HCT116 (cell line): ENCODE measurements around the gene ADRA2A. TPM values are rescaled to one million over a fixed set of nuclear protein-coding genes. Genes with fewer than 3 reads are reported as not detected.

Experiments used
- ATAC-seq: fragments of 200-7000 bp; cut with Tn5 transposase; 2 replicates; pipeline ENCODE4 v1.9.1; 2020; ENCODE audit warnings: mild to moderate bottlenecking, moderate library complexity
- BruUV-seq: library from RNA; stranded (reverse); fragments of 400-500 nt; replicated peaks from 2 replicates; lab custom pipeline; 2021; lab: Mats Ljungman, UMichigan
- CTCF ChIA-PET: fragments of 300-600 bp; sonication (Branson Sonifier 250); formaldehyde crosslinking; loops from one replicate; lab custom pipeline; 2021; ENCODE audit warnings: antibody characterized with exemption; lab: Charles Lee
- POLR2A ChIA-PET: fragments of 300-600, 350-600 bp; sonication (Branson Sonifier 250); formaldehyde crosslinking; loops from one replicate; lab custom pipeline; 2021; ENCODE audit warnings: antibody characterized with exemption; lab: Charles Lee
- RAD21 ChIA-PET, 2 experiments: fragments of 300-600 bp; sonication (Branson Sonifier 250); formaldehyde crosslinking; loops; one replicate each; lab custom pipeline; 2023; ENCODE audit warnings: low total read pairs in 2 of 2; ENCODE audit not compliant: uncharacterized antibody in 2 of 2, unreplicated experiment in 2 of 2, low non-redundant PET in 1 of 2; lab: Charles Lee
- DNase-seq: peaks from one replicate; pipeline ENCODE4 v3.0.0-alpha.2; 2010; ENCODE audit warnings: low read depth, low spot score
- H2AFZ ChIP-seq: fragments of 200-600 bp; shearing (Covaris generic), sonication (generic); 2 replicates; pipeline ENCODE4 v1.6.1; 2017; ENCODE audit warnings: low read depth, mixed run types, mixed read lengths, antibody characterized with exemption, low read length; ENCODE audit not compliant: poor library complexity, severe bottlenecking
- H3K27ac ChIP-seq: 2 replicates; pipeline ENCODE4 v1.5.1; 2012; ENCODE audit warnings: low read depth, low read length
- H3K27me3 ChIP-seq: fragments of 200-600 bp; sonication (generic); 2 replicates; pipeline ENCODE4 v1.6.1; 2016; ENCODE audit warnings: mixed run types, low read length, mixed read lengths; ENCODE audit not compliant: insufficient read depth
- H3K36me3 ChIP-seq, 2 experiments: fragments of 200-500 bp in 1 of 2; fragments of 200-600 bp in 1 of 2; sonication (Bioruptor generic) in 1 of 2; sonication (generic) in 1 of 2; 2 replicates each; pipeline versions ENCODE4 v1.5.1 to v1.6.1; 2014 to 2016; ENCODE audit warnings: low read length in 2 of 2, inconsistent platforms in 1 of 2, mixed read lengths in 1 of 2, mixed run types in 1 of 2; ENCODE audit not compliant: insufficient read depth in 2 of 2, control insufficient read depth in 1 of 2
- H3K4me1 ChIP-seq, 2 experiments: fragments of 200-600 bp in 1 of 2; sonication (generic) in 1 of 2; 2 replicates each; pipeline versions ENCODE4 v1.5.1 to v1.6.1; 2012 to 2017; ENCODE audit warnings: low read length in 2 of 2, inconsistent platforms in 1 of 2, mild to moderate bottlenecking in 1 of 2, mixed read lengths in 1 of 2, mixed run types in 1 of 2, moderate library complexity in 1 of 2; ENCODE audit not compliant: insufficient read depth in 2 of 2, control insufficient read depth in 1 of 2
- H3K4me2 ChIP-seq: fragments of 200-600 bp; sonication (generic); 2 replicates; pipeline ENCODE4 v1.6.1; 2017; ENCODE audit warnings: mixed run types, low read length, mixed read lengths
- H3K4me3 ChIP-seq, 2 experiments: fragments of 200-600 bp in 1 of 2; sonication (generic) in 1 of 2; replicated peaks in 1 of 2; 2 replicates each; pipeline ENCODE4 v1.5.1; 2011 to 2016; ENCODE audit warnings: low read length in 2 of 2, control low read depth in 1 of 2, low read depth in 1 of 2, mild to moderate bottlenecking in 1 of 2, mixed read lengths in 1 of 2, mixed run types in 1 of 2
- H3K79me2 ChIP-seq: fragments of 200-600 bp; sonication (generic); 2 replicates; pipeline ENCODE4 v1.6.1; 2017; ENCODE audit warnings: mild to moderate bottlenecking, mixed run types, low read length, moderate library complexity, mixed read lengths; ENCODE audit not compliant: insufficient read depth
- H3K9ac ChIP-seq: fragments of 200-600 bp; sonication (generic); 2 replicates; pipeline ENCODE4 v1.6.1; 2016; ENCODE audit warnings: low read length, mixed read lengths
- H3K9me2 ChIP-seq: fragments of 200-600 bp; sonication (generic), shearing (Covaris generic); 2 replicates; pipeline ENCODE4 v1.6.1; 2017; ENCODE audit warnings: mixed run types, mild to moderate bottlenecking, moderate library complexity; ENCODE audit not compliant: insufficient read depth
- H3K9me3 ChIP-seq, 2 experiments: fragments of 200-500 bp in 1 of 2; fragments of 200-600 bp in 1 of 2; sonication (Bioruptor generic) in 1 of 2; sonication (generic) in 1 of 2; 2 replicates each; pipeline ENCODE4 v1.6.1; 2014 to 2017; ENCODE audit warnings: low read length in 2 of 2, mixed read lengths in 2 of 2, inconsistent platforms in 1 of 2, low read depth in 1 of 2, mild to moderate bottlenecking in 1 of 2, mixed run types in 1 of 2, moderate library complexity in 1 of 2; ENCODE audit not compliant: control insufficient read depth in 1 of 2, insufficient read depth in 1 of 2
- H4K20me1 ChIP-seq: fragments of 200-600 bp; sonication (generic), shearing (Covaris generic); 2 replicates; pipeline ENCODE4 v1.6.1; 2017; ENCODE audit warnings: mixed run types, mild to moderate bottlenecking, moderate library complexity; ENCODE audit not compliant: insufficient read depth
- CBX3 ChIP-seq: IDR thresholded peaks from 2 replicates; pipeline ENCODE4 v1.6.1; 2012; ENCODE audit warnings: low read depth
- CEBPB ChIP-seq: IDR thresholded peaks from 2 replicates; pipeline ENCODE4 v1.6.1; 2012; ENCODE audit warnings: low read depth
- EGR1 ChIP-seq: IDR thresholded peaks from 2 replicates; pipeline ENCODE4 v1.6.1; 2012; ENCODE audit warnings: low read depth
- ELF1 ChIP-seq: IDR thresholded peaks from 2 replicates; pipeline ENCODE4 v1.6.1; 2012; ENCODE audit warnings: low read depth, borderline replicate concordance
- EZH2 ChIP-seq: fragments of 200-600 bp; sonication (generic); IDR thresholded peaks from 2 replicates; pipeline ENCODE4 v1.6.1; 2017; ENCODE audit warnings: antibody characterized with exemption, mixed run types
- FOSL1 ChIP-seq: IDR thresholded peaks from 2 replicates; pipeline ENCODE4 v1.6.1; 2012; ENCODE audit warnings: low read depth
- JUND ChIP-seq: IDR thresholded peaks from 2 replicates; pipeline ENCODE4 v1.6.1; 2012
- POLR2AphosphoS5 ChIP-seq: IDR thresholded peaks from 2 replicates; pipeline ENCODE4 v1.6.1; 2011; ENCODE audit warnings: mild to moderate bottlenecking, low read depth, low read length, moderate library complexity
- SIN3A ChIP-seq: IDR thresholded peaks from 2 replicates; pipeline ENCODE4 v1.6.1; 2012; ENCODE audit warnings: low read depth
- SP1 ChIP-seq: IDR thresholded peaks from 2 replicates; pipeline ENCODE4 v1.6.1; 2012; ENCODE audit warnings: low read depth
- TCF7L2 ChIP-seq: IDR thresholded peaks from 2 replicates; pipeline ENCODE4 v1.7.0; 2011; ENCODE audit warnings: borderline replicate concordance, inconsistent platforms; ENCODE audit not compliant: insufficient read depth, insufficient read length; ENCODE audit errors: extremely low read depth
- YY1 ChIP-seq: IDR thresholded peaks from 2 replicates; pipeline ENCODE4 v1.6.1; 2011; ENCODE audit warnings: low read length, low read depth, moderate library complexity, mild to moderate bottlenecking; ENCODE audit not compliant: insufficient replicate concordance; ENCODE audit errors: extremely low read depth
- ZFX ChIP-seq: fragments of 450-650 bp; IDR thresholded peaks from 2 replicates; pipeline ENCODE4 v1.6.1; 2017
- intact Hi-C: fragments of 100-400 bp; cut with micrococcal nuclease; formaldehyde crosslinking; loops from 2 replicates; pipeline ENCODE4 v1.10.0; 2022
- total RNA-seq: library from RNA; stranded (reverse); gene quantifications from one replicate; pipeline ENCODE4 v1.2.1, GENCODE V29; 2021; ENCODE audit not compliant: unreplicated experiment
- TF ChIP-seq, protein P1 (sequence below): IDR thresholded peaks from 2 replicates; pipeline ENCODE4 v1.6.1; 2012
- TF ChIP-seq, protein P2 (sequence below): IDR thresholded peaks from 2 replicates; pipeline ENCODE4 v1.6.1; 2012; ENCODE audit warnings: low read depth
- TF ChIP-seq, protein P3 (sequence below): IDR thresholded peaks from 2 replicates; pipeline ENCODE4 v1.6.1; 2011; ENCODE audit warnings: mild to moderate bottlenecking, low read length, moderate library complexity; ENCODE audit not compliant: insufficient replicate concordance; ENCODE audit errors: extremely low read depth

The ADRA2A gene
- total RNA-seq, 1 experiment from 2014 or later, result 0.15 TPM

DNA sequence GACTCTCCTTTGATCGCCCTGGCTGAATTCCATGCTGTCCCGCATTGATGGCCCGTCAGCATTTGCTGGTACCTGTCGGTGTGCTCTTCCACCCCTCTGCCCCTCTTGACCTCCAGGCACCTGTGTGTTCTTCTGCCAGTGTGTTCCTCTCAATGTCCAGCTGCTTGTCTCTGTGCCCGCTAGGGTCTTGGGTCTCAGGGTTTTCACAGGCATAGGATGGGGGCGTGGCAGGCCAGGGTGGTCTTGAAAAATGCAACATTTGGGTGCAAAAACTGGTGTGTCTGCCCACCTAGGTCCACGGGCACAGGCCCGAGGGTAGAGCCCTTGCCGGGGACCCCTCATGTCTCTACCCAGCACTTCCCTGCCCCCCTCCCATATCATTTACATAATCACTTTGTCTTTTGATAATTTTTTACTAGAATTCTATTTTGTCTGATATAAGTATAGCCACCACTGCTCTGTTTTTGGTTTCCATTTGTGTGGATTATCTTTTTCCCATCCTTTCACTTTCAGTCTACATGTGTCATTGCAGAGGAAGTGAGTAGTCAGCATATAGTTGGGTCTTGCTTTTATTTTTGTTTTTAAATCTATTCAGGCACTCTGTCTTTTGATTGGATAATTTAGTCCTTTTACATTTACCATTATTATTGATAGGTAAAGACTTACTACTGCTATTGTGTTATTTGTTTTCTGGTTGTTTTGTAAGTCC, 46.6 kb upstream of the ADRA2A start:
- POLR2A ChIA-PET, result no interaction called here
- H3K36me3 ChIP-seq, result no peaks in the 10 kb centered on the region
- CTCF ChIA-PET, result no interaction called here
- H3K4me3 ChIP-seq, result no peak overlapping the region
- no peaks in the 10 kb centered on the region for H3K9me2 ChIP-seq
- H3K79me2 ChIP-seq, result no peaks in the 10 kb centered on the region
- no peaks in the 10 kb centered on the region for H3K9me3 ChIP-seq
- no peak overlapping the region for H3K27ac ChIP-seq
- no peak for DNase-seq
- no peak overlapping the region for H3K4me2 ChIP-seq
- H3K4me1 ChIP-seq, result no peaks in the 10 kb centered on the region
- no TSS peak for BruUV-seq
- H3K9ac ChIP-seq, result no peak overlapping the region
- no peaks in the 10 kb centered on the region for H4K20me1 ChIP-seq
- no peak for TF ChIP-seq ELF1
- TF ChIP-seq CBX3, result no peak
- no peak for TF ChIP-seq JUND
- TF ChIP-seq SIN3A, result no peak
- no peak for TF ChIP-seq ZFX
- no peak for TF ChIP-seq CEBPB
- TF ChIP-seq, protein P1, sequence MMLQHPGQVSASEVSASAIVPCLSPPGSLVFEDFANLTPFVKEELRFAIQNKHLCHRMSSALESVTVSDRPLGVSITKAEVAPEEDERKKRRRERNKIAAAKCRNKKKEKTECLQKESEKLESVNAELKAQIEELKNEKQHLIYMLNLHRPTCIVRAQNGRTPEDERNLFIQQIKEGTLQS, result no peak
- no peak for TF ChIP-seq SP1
- TF ChIP-seq, protein P2, sequence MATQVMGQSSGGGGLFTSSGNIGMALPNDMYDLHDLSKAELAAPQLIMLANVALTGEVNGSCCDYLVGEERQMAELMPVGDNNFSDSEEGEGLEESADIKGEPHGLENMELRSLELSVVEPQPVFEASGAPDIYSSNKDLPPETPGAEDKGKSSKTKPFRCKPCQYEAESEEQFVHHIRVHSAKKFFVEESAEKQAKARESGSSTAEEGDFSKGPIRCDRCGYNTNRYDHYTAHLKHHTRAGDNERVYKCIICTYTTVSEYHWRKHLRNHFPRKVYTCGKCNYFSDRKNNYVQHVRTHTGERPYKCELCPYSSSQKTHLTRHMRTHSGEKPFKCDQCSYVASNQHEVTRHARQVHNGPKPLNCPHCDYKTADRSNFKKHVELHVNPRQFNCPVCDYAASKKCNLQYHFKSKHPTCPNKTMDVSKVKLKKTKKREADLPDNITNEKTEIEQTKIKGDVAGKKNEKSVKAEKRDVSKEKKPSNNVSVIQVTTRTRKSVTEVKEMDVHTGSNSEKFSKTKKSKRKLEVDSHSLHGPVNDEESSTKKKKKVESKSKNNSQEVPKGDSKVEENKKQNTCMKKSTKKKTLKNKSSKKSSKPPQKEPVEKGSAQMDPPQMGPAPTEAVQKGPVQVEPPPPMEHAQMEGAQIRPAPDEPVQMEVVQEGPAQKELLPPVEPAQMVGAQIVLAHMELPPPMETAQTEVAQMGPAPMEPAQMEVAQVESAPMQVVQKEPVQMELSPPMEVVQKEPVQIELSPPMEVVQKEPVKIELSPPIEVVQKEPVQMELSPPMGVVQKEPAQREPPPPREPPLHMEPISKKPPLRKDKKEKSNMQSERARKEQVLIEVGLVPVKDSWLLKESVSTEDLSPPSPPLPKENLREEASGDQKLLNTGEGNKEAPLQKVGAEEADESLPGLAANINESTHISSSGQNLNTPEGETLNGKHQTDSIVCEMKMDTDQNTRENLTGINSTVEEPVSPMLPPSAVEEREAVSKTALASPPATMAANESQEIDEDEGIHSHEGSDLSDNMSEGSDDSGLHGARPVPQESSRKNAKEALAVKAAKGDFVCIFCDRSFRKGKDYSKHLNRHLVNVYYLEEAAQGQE, result no peak
- TF ChIP-seq YY1, result no peak
- TF ChIP-seq TCF7L2, result no peak
- TF ChIP-seq POLR2AphosphoS5, result no peak
- no peak for TF ChIP-seq FOSL1
- TF ChIP-seq EZH2, result no peak
- TF ChIP-seq EGR1, result no peak
- TF ChIP-seq, protein P3, sequence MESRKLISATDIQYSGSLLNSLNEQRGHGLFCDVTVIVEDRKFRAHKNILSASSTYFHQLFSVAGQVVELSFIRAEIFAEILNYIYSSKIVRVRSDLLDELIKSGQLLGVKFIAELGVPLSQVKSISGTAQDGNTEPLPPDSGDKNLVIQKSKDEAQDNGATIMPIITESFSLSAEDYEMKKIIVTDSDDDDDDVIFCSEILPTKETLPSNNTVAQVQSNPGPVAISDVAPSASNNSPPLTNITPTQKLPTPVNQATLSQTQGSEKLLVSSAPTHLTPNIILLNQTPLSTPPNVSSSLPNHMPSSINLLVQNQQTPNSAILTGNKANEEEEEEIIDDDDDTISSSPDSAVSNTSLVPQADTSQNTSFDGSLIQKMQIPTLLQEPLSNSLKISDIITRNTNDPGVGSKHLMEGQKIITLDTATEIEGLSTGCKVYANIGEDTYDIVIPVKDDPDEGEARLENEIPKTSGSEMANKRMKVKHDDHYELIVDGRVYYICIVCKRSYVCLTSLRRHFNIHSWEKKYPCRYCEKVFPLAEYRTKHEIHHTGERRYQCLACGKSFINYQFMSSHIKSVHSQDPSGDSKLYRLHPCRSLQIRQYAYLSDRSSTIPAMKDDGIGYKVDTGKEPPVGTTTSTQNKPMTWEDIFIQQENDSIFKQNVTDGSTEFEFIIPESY, result no peak
- no peaks in the 10 kb centered on the region for H3K27me3 ChIP-seq
- H2AFZ ChIP-seq, result no peak overlapping the region
- intact Hi-C loops, result no loop called here
- no peak for ATAC-seq
- RAD21 ChIA-PET, result no interaction called here
